Endothelial cell of umbilical vein (primary cell): ENCODE data around the gene INKA2. TPM values are rescaled to one million over a fixed set of nuclear protein-coding genes. Genes with fewer than 3 reads are reported as not detected.

Experiments
- BruUV-seq: library from RNA; stranded (reverse); fragments of 400-500 nt; replicated peaks from 2 replicates; lab custom pipeline; 2021; lab: Mats Ljungman, UMichigan
- CTCF ChIA-PET: fragments of 300-600, 350-600 bp; sonication (Branson Sonifier 250); formaldehyde crosslinking; loops from one replicate; lab custom pipeline; 2021; ENCODE audit warnings: antibody characterized with exemption, inconsistent platforms; lab: Charles Lee
- POLR2A ChIA-PET: fragments of 300-600, 350-600 bp; sonication (Branson Sonifier 250); formaldehyde crosslinking; loops from one replicate; lab custom pipeline; 2021; ENCODE audit warnings: antibody characterized with exemption, inconsistent platforms; lab: Charles Lee
- DNase-seq: peaks from one replicate; pipeline ENCODE4 v3.0.0-alpha.2; 2011; ENCODE audit warnings: low read depth, low spot score
- FAIRE-seq: peaks from 2 replicates; lab custom pipeline; 2011; peaks lifted over from hg19 to GRCh38; lab: Jason Lieb, UNC
- H2AFZ ChIP-seq: 2 replicates; pipeline ENCODE4 v1.6.0; 2012; ENCODE audit warnings: low read depth, low read length, control low read depth, inconsistent platforms
- H3K27ac ChIP-seq: 2 replicates; pipeline ENCODE4 v1.5.1; 2011; ENCODE audit warnings: low read depth, mild to moderate bottlenecking, control low read depth, low read length, moderate library complexity; ENCODE audit not compliant: insufficient read depth
- H3K27me3 ChIP-seq, 2 experiments: 2 replicates each; pipeline versions ENCODE4 v1.6.0 to v1.6.1; 2011; ENCODE audit warnings: low read length in 2 of 2, mixed read lengths in 1 of 2; ENCODE audit not compliant: control insufficient read depth in 2 of 2, insufficient read depth in 2 of 2
- H3K36me3 ChIP-seq, 2 experiments: 2 replicates in 1 of 2; 3 replicates in 1 of 2; pipeline ENCODE4 v1.5.1; 2011; ENCODE audit warnings: low read length in 2 of 2, mild to moderate bottlenecking in 1 of 2, moderate library complexity in 1 of 2; ENCODE audit not compliant: control insufficient read depth in 2 of 2, insufficient read depth in 2 of 2; ENCODE audit errors: extremely low read depth in 1 of 2
- H3K4me1 ChIP-seq: 3 replicates; pipeline ENCODE4 v1.5.1; 2011; ENCODE audit warnings: mild to moderate bottlenecking, low read length; ENCODE audit not compliant: control insufficient read depth, insufficient read depth; ENCODE audit errors: extremely low read depth
- H3K4me2 ChIP-seq: 2 replicates; pipeline ENCODE4 v1.6.1; 2011; ENCODE audit warnings: low read length, control low read depth, mixed read lengths; ENCODE audit not compliant: insufficient read depth
- H3K4me3 ChIP-seq, 3 experiments: fragments of 200-600 bp in 1 of 3; sonication (generic), shearing (Covaris generic) in 1 of 3; replicated peaks in 1 of 3; 2 replicates each; pipeline ENCODE4 v1.5.1; 2011 to 2016; ENCODE audit warnings: control low read depth in 3 of 3, low read length in 3 of 3, mild to moderate bottlenecking in 2 of 3, inconsistent platforms in 1 of 3, low read depth in 1 of 3, moderate library complexity in 1 of 3; ENCODE audit not compliant: insufficient read depth in 1 of 3
- H3K79me2 ChIP-seq: 2 replicates; pipeline ENCODE4 v1.6.0; 2012; ENCODE audit warnings: low read length, inconsistent platforms; ENCODE audit not compliant: control insufficient read depth, insufficient read depth
- H3K9ac ChIP-seq: replicated peaks from 2 replicates; pipeline ENCODE3; 2011; ENCODE audit warnings: low read length, control low read depth; ENCODE audit not compliant: insufficient read depth; ENCODE audit errors: extremely low read depth
- H3K9me1 ChIP-seq: replicated peaks from 3 replicates; pipeline ENCODE4 v1.6.0; 2011; ENCODE audit warnings: mild to moderate bottlenecking, low read length; ENCODE audit not compliant: control insufficient read depth, insufficient read depth; ENCODE audit errors: extremely low read depth
- H3K9me3 ChIP-seq: replicated peaks from 2 replicates; pipeline ENCODE4 v1.5.1; 2012; ENCODE audit warnings: low read length, inconsistent platforms; ENCODE audit not compliant: control insufficient read depth, insufficient read depth
- H4K20me1 ChIP-seq: replicated peaks from 2 replicates; pipeline ENCODE3; 2011; ENCODE audit warnings: mild to moderate bottlenecking, low read length; ENCODE audit not compliant: control insufficient read depth, insufficient read depth; ENCODE audit errors: extremely low read depth
- CTCF ChIP-seq, 2 donors: IDR thresholded peaks; 1 replicate in 1 of 2; 2 replicates in 1 of 2; pipeline ENCODE4 v1.5.1; 2011; ENCODE audit warnings: low read length in 2 of 2, mild to moderate bottlenecking in 2 of 2, moderate library complexity in 2 of 2, control low read depth in 1 of 2, inconsistent platforms in 1 of 2, low read depth in 1 of 2; ENCODE audit not compliant: insufficient read depth in 1 of 2; ENCODE audit errors: extremely low read depth in 1 of 2
- EZH2 ChIP-seq: IDR thresholded peaks from 2 replicates; pipeline ENCODE4 v1.6.1; 2012; ENCODE audit warnings: borderline replicate concordance, low read depth, mild to moderate bottlenecking, moderate library complexity, low read length, inconsistent platforms; ENCODE audit not compliant: severe bottlenecking
- FOS ChIP-seq: IDR thresholded peaks from 2 replicates; pipeline ENCODE4 v1.6.1; 2011; ENCODE audit warnings: mild to moderate bottlenecking, low read length, moderate library complexity, borderline replicate concordance; ENCODE audit not compliant: insufficient read depth
- GATA2 ChIP-seq: IDR thresholded peaks from 2 replicates; pipeline ENCODE4 v1.7.0; 2011; ENCODE audit warnings: low read depth, mild to moderate bottlenecking, moderate library complexity, mixed read lengths, low read length; ENCODE audit not compliant: insufficient read length, insufficient read depth
- JUN ChIP-seq: IDR thresholded peaks from 2 replicates; pipeline ENCODE4 v1.6.1; 2011; ENCODE audit warnings: borderline replicate concordance, low read depth; ENCODE audit not compliant: insufficient read length, insufficient read depth
- MYC ChIP-seq: IDR thresholded peaks from one replicate; pipeline ENCODE4 v1.6.1; 2011; ENCODE audit warnings: mild to moderate bottlenecking, low read depth, low read length
- POLR2A ChIP-seq: IDR thresholded peaks from 2 replicates; pipeline ENCODE4 v1.6.1; 2012; ENCODE audit warnings: low read depth, mild to moderate bottlenecking, control low read depth, low read length
- POLR2AphosphoS5 ChIP-seq: IDR thresholded peaks from 2 replicates; pipeline ENCODE4 v1.6.1; 2012; ENCODE audit warnings: low read depth, mild to moderate bottlenecking, control low read depth, low read length, moderate library complexity; ENCODE audit not compliant: insufficient read depth
- dilution Hi-C: fragments of 300-500 bp; cut with MboI; formaldehyde crosslinking; loops from one replicate; pipeline ENCODE4 v1.15.0; 2019; ENCODE audit warnings: low sequenced_read_pairs; ENCODE audit not compliant: extremely low pct_ligation_motif_present
- intact Hi-C: fragments of 100-400 bp; cut with micrococcal nuclease; formaldehyde crosslinking; loops from one replicate; pipeline ENCODE4 v1.10.0; 2022
- polyA plus RNA-seq, 4 experiments: library from polyadenylated mRNA; depleted of rRNA in 3 of 4; stranded (reverse) in 3 of 4; unstranded in 1 of 4; fragments of >200 nt; gene quantifications; 2 replicates each; pipeline versions ENCODE4 v1.2.1 to v1.2.3, GENCODE V29; 2011 to 2012; ENCODE audit warnings: missing spikeins in 1 of 4
- total RNA-seq: library from RNA; stranded (reverse); gene quantifications from 2 replicates; pipeline ENCODE4 v1.2.3, GENCODE V29; 2021
- TF ChIP-seq, protein P1 (sequence below): IDR thresholded peaks from 2 replicates; pipeline ENCODE4 v1.6.1; 2011; ENCODE audit not compliant: insufficient read depth, insufficient read length

The INKA2 gene
- total and polyA plus RNA-seq, 2 donors (not counting 3 experiments of a cell fraction or from before 2014, with no cell fraction given): 2.4 to 7.8 TPM

- BruUV-seq: no TSS peak
- no peak overlapping the region for H3K9ac ChIP-seq
- ChIA-PET CTCF (interaction anchor here (1.0 kb wide), 1 partner anchor 44 kb away, joined by 8 read pairs; no protein-coding TSS in a partner anchor), POLR2A (no interaction called here)
- H3K36me3 ChIP-seq: peaks cover 2 to 10% of the 10 kb centered on the region in 2 experiments
- no peaks in the 10 kb centered on the region for H3K27me3 ChIP-seq
- no peaks in the 10 kb centered on the region for H3K9me1 ChIP-seq
- H3K4me2 ChIP-seq: no peak overlapping the region
- DNase-seq: no peak
- FAIRE-seq: no peak
- H3K4me3 ChIP-seq: no peak overlapping the region
- no peaks in the 10 kb centered on the region for H4K20me1 ChIP-seq
- H3K79me2 ChIP-seq: peaks cover 38% of the 10 kb centered on the region
- peaks cover 47% of the 10 kb centered on the region for H3K4me1 ChIP-seq
- TF ChIP-seq, protein P1, sequence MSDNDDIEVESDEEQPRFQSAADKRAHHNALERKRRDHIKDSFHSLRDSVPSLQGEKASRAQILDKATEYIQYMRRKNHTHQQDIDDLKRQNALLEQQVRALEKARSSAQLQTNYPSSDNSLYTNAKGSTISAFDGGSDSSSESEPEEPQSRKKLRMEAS: no peak
- TF ChIP-seq MYC: no peak
- no peak for TF ChIP-seq EZH2
- TF ChIP-seq JUN: no peak
- TF ChIP-seq POLR2A: no peak
- no peak for TF ChIP-seq FOS
- TF ChIP-seq POLR2AphosphoS5: no peak
- no peak for TF ChIP-seq GATA2
- TF ChIP-seq CTCF (IDR thresholded peaks at IDR 0.05; ENCODE audit: extremely low read depth in 1 of 2, insufficient read depth in 1 of 2, low read depth in 1 of 2, low read length in 2 of 2): no peak
- H3K9me3 ChIP-seq: no peaks in the 10 kb centered on the region
- H2AFZ ChIP-seq: no peak overlapping the region
- no peak overlapping the region for H3K27ac ChIP-seq
- intact Hi-C loops: no loop called here
- dilution Hi-C loops: no loop called here
Observed at GRCh38 chr1:111758373-111758772, 19.2 kb upstream of the INKA2 start.
